ENCODE results near the gene C5orf46. TPM values are rescaled to one million over a fixed set of nuclear protein-coding genes. Genes with fewer than 3 reads are reported as not detected.

Gene C5orf46
- total and polyA plus RNA-seq, 2 donors = 1.3 TPM; not detected in 1

DNA sequence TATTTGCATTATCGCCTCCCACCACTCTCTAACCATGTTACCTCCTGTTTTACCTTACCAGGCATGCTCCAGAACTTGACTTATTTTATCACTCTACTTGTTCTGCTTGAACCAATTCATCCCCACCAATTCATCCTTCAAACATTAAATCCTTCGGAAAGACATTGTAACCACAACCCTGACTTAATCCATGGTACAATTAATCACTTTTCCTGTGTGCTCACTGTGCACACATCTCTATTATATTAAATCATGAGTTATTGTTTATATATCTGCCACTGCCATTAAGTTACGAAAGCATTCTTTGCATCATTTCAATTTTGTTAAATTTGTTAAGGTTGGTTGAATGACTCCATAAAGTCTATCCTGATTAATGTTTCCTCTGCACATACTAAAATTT, 7.4 kb upstream of the C5orf46 start:
- Histone ChIP-seq H3K27ac (ENCODE audit: low read depth) (no peak overlapping the region), H3K36me3 (ENCODE audit: insufficient read depth) (no peaks in the 10 kb centered on the region), H3K4me3 (ENCODE audit: low read depth, low read length) (no peak overlapping the region), H3K4me1 (ENCODE audit: insufficient read depth) (no peaks in the 10 kb centered on the region)
- no peak for DNase-seq (ENCODE audit: extremely low spot score)
- 74% methylated on average over 3 of the region's 3 CpGs for WGBS

- WGBS = 42% methylated on average over 1 of the region's 1 CpG
- no peaks in the 10 kb centered on the region for H3K36me3 ChIP-seq (ENCODE audit: insufficient read depth)
- no peak overlapping the region for H3K27ac ChIP-seq (ENCODE audit: low read depth)
- no peaks in the 10 kb centered on the region for H3K4me1 ChIP-seq (ENCODE audit: insufficient read depth)
- DNase-seq (ENCODE audit: extremely low spot score) = no peak
- no peak overlapping the region for H3K4me3 ChIP-seq (ENCODE audit: low read depth, low read length)
These were observed 5.7 kb upstream of the C5orf46 start for GRCh38 chr5:147912011-147912410.

GRCh38 chr5:147911427-147911826, 5.1 kb upstream of the C5orf46 start:
- no peak for DNase-seq (ENCODE audit: extremely low spot score)
- H3K36me3 ChIP-seq (ENCODE audit: insufficient read depth) = no peaks in the 10 kb centered on the region
- no peak overlapping the region for H3K4me3 ChIP-seq (ENCODE audit: low read depth, low read length)
- H3K4me1 ChIP-seq (ENCODE audit: insufficient read depth) = no peaks in the 10 kb centered on the region
- H3K27ac ChIP-seq (ENCODE audit: low read depth) = no peak overlapping the region
- WGBS = 68% methylated on average over 6 of the region's 6 CpGs

- H3K4me3 ChIP-seq (ENCODE audit: low read depth, low read length) = no peak overlapping the region
- WGBS = 92% methylated on average over 4 of the region's 4 CpGs
These were observed 2.2 kb downstream of the C5orf46 start for GRCh38 chr5:147904110-147904509.

DNA sequence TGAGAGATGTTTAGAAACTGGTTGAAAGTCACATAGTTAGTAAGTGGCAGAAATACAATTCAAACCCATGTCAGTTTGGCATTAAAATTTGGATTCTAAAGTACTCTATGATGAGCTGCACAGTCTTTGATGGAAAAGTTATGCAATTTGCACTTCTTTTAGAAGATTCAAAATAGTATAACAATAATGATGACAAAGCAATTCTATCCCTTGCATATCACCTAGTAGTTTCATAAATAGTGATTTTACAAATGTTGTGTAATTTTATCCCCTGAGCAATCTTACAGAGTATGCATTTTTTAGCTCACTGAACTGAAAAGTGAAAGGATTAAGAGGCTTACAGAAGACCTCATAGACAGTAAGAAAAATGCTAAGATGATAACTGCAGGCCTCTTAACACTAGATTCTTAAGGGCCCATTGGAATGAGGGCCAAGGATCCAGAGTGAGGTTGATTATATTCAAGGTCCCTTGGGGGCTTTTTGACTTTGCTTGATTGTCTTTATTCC, 3.7 kb downstream of the C5orf46 start:
- no peak overlapping the region for H3K27ac ChIP-seq (ENCODE audit: low read depth)

More at GRCh38 chr5:147904110-147904509, 2.2 kb downstream of the C5orf46 start:
- DNase-seq (ENCODE audit: extremely low spot score) = no peak
- H3K4me1 ChIP-seq (ENCODE audit: insufficient read depth) = no peaks in the 10 kb centered on the region
- no peaks in the 10 kb centered on the region for H3K36me3 ChIP-seq (ENCODE audit: insufficient read depth)
- no peak overlapping the region for H3K27ac ChIP-seq (ENCODE audit: low read depth)

DNA sequence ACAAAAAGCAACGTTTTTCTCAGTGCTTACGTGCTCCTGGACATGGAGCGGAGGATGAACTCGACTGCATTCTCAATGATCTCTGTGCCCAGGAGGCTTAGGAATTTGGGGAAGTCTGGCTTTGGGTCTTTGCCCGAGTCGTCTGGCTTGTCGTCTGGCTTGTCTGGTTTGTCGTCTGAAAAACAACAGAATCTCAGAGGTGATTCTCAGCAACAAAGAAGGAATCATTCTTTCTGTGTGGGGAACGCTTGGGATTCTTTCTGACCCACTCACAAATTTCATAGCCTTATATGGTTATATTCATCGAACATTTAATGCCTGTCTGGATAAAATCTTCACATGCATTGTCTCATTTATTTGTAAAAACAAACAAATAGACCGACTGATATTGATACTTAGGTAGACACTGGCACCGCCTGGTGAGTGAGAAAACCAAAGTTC, 4.7 kb downstream of the C5orf46 start:
- Histone ChIP-seq H3K36me3 (ENCODE audit: insufficient read depth) (no peaks in the 10 kb centered on the region), H3K4me1 (ENCODE audit: insufficient read depth) (no peaks in the 10 kb centered on the region), H3K4me3 (ENCODE audit: low read depth, low read length) (no peak overlapping the region), H3K27ac (ENCODE audit: low read depth) (no peak overlapping the region)
- DNase-seq (ENCODE audit: extremely low spot score) = no peak
- 62% methylated on average over 12 of the region's 12 CpGs for WGBS

More for the DNA sequence above, 3.7 kb downstream of the C5orf46 start:
- H3K4me3 ChIP-seq (ENCODE audit: low read depth, low read length) = no peak overlapping the region
- no peaks in the 10 kb centered on the region for H3K4me1 ChIP-seq (ENCODE audit: insufficient read depth)
- no peak for DNase-seq (ENCODE audit: extremely low spot score)
- H3K36me3 ChIP-seq (ENCODE audit: insufficient read depth) = no peaks in the 10 kb centered on the region

- H3K4me3 ChIP-seq (ENCODE audit: low read depth, low read length) = no peak overlapping the region
- H3K27ac ChIP-seq (ENCODE audit: low read depth) = no peak overlapping the region
- DNase-seq (ENCODE audit: extremely low spot score) = no peak
- no peaks in the 10 kb centered on the region for H3K36me3 ChIP-seq (ENCODE audit: insufficient read depth)
- no peaks in the 10 kb centered on the region for H3K4me1 ChIP-seq (ENCODE audit: insufficient read depth)
- WGBS = 74% methylated on average over 3 of the region's 3 CpGs
These were observed 7.4 kb downstream of the C5orf46 start for GRCh38 chr5:147898875-147899401.

- no peak for DNase-seq (ENCODE audit: extremely low spot score)
- 94% methylated on average over 1 of the region's 1 CpG for WGBS
- no peaks in the 10 kb centered on the region for H3K4me1 ChIP-seq (ENCODE audit: insufficient read depth)
- H3K36me3 ChIP-seq (ENCODE audit: insufficient read depth) = no peaks in the 10 kb centered on the region
- no peak overlapping the region for H3K27ac ChIP-seq (ENCODE audit: low read depth)
- no peak overlapping the region for H3K4me3 ChIP-seq (ENCODE audit: low read depth, low read length)
These were observed 10.5 kb downstream of the C5orf46 start for GRCh38 chr5:147895864-147896263.

DNA sequence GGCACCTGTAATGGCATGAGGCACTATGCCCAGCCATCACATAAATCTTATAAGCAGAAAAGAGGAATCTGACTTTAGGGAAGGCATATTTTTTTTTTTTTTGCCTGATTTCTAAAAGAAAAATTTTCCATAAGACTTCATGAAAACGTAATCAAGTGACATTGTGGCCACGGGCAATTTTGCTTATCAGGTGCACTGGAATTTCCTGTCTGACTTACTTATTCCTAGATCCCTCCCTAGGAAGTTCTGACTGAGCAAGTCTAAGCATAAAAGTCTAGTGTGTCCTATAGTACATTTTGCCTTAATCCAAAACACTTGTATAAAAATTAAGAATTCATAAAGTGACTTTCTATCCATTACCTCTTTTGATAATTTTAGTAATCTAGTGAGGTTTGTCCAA, 12.5 kb downstream of the C5orf46 start:
- Histone ChIP-seq H3K4me1 (ENCODE audit: insufficient read depth) (no peaks in the 10 kb centered on the region), H3K4me3 (ENCODE audit: low read depth, low read length) (no peak overlapping the region), H3K27ac (ENCODE audit: low read depth) (no peak overlapping the region), H3K36me3 (ENCODE audit: insufficient read depth) (no peaks in the 10 kb centered on the region)
- no peak for DNase-seq (ENCODE audit: extremely low spot score)
- 28% methylated on average over 2 of the region's 2 CpGs for WGBS

DNA sequence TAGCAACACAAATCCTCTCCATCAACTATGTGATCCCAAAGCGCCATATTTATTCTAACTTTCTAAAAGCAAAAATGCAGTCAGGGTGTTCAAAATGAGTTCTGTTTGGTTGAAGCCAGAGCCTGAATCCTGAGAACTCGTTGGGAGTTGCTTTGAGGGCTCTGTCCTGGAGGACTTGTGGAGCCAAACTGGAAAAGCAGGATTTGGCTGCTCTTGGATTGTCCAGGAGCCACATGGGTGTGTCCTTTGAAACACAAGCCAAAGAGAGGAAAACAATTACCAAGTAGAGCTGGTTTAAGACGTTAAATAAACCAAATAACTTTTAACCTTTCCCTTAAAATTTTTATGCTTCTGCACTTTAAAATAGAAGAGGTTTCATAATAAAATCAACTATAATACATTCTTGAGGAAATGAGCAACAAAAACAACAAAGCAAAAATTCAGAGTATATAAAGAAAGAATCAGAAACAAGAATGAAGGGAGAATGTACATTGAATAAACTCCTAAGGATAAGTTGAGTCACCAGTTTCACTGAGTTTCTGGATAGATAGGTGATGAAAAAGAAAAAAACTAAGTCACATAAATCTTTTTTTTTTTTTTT, 13.5 kb downstream of the C5orf46 start:
- no peak for DNase-seq (ENCODE audit: extremely low spot score)
- Histone ChIP-seq H3K36me3 (ENCODE audit: insufficient read depth) (no peaks in the 10 kb centered on the region), H3K4me3 (ENCODE audit: low read depth, low read length) (no peak overlapping the region), H3K27ac (ENCODE audit: low read depth) (no peak overlapping the region), H3K4me1 (ENCODE audit: insufficient read depth) (no peaks in the 10 kb centered on the region)
- WGBS = 40% methylated on average over 3 of the region's 3 CpGs

DNA sequence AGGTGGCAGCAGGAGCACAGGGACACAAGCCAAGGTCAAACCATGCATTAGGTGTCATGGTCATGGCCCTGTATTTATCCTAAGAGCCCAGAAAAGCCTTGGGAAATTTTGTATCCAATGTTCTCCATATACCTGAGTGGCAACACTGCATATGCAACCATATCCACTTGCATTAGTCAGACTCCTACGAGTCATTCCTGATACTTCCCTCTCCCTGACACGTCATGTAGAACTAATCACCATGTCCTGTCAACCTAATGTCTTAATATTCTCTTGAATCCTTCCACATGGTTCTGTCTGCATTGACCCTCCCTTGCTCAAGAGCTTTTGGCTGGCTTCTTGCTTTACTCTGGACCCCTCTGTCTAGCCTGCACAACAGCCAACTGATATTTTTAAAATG, 18.4 kb downstream of the C5orf46 start:
- WGBS = 76% methylated on average over 2 of the region's 2 CpGs
- no peaks in the 10 kb centered on the region for H3K36me3 ChIP-seq (ENCODE audit: insufficient read depth)
- no peaks in the 10 kb centered on the region for H3K4me1 ChIP-seq (ENCODE audit: insufficient read depth)
- no peak overlapping the region for H3K27ac ChIP-seq (ENCODE audit: low read depth)
- DNase-seq (ENCODE audit: extremely low spot score) = no peak
- no peak overlapping the region for H3K4me3 ChIP-seq (ENCODE audit: low read depth, low read length)

- no peak overlapping the region for H3K4me3 ChIP-seq (ENCODE audit: low read depth, low read length)
- H3K27ac ChIP-seq (ENCODE audit: low read depth) = no peak overlapping the region
- 17% methylated on average over 3 of the region's 3 CpGs for WGBS
- H3K36me3 ChIP-seq (ENCODE audit: insufficient read depth) = no peaks in the 10 kb centered on the region
- H3K4me1 ChIP-seq (ENCODE audit: insufficient read depth) = no peaks in the 10 kb centered on the region
- no peak for DNase-seq (ENCODE audit: extremely low spot score)
These were observed 19.2 kb downstream of the C5orf46 start for GRCh38 chr5:147887026-147887627.

- H3K4me3 ChIP-seq (ENCODE audit: low read depth, low read length) = no peak overlapping the region
- 45% methylated on average over 6 of the region's 6 CpGs for WGBS
- DNase-seq (ENCODE audit: extremely low spot score) = no peak
- no peaks in the 10 kb centered on the region for H3K36me3 ChIP-seq (ENCODE audit: insufficient read depth)
- no peak overlapping the region for H3K27ac ChIP-seq (ENCODE audit: low read depth)
- no peaks in the 10 kb centered on the region for H3K4me1 ChIP-seq (ENCODE audit: insufficient read depth)
These were observed 23.6 kb downstream of the C5orf46 start for GRCh38 chr5:147882586-147883313.

- H3K36me3 ChIP-seq (ENCODE audit: insufficient read depth) = no peaks in the 10 kb centered on the region
- DNase-seq (ENCODE audit: extremely low spot score) = no peak
- H3K4me3 ChIP-seq (ENCODE audit: low read depth, low read length) = no peak overlapping the region
- H3K4me1 ChIP-seq (ENCODE audit: insufficient read depth) = no peaks in the 10 kb centered on the region
- H3K27ac ChIP-seq (ENCODE audit: low read depth) = no peak overlapping the region
- 91% methylated on average over 2 of the region's 2 CpGs for WGBS
These were observed 25.9 kb downstream of the C5orf46 start for GRCh38 chr5:147880487-147880886.
